Right lung (tissue), 10 donors: ENCODE measurements around the gene ZBTB6. TPM values are rescaled to one million over a fixed set of nuclear protein-coding genes. Genes with fewer than 3 reads are reported as not detected.

Experiments
- DNase-seq, 2 donors: peaks; one replicate each; pipeline ENCODE4 v3.0.0-alpha.2; 2013
- long read RNA-seq, 8 donors: transcript quantifications; one replicate each; lab custom pipeline, GENCODE V29; 2026
- polyA plus RNA-seq, 5 donors: library from polyadenylated mRNA; unstranded; fragments of 120-200 nt; gene quantifications; one replicate each; pipeline versions ENCODE4 v1.2.1 to v1.2.3, GENCODE V29; 2013; ENCODE audit warnings: inconsistent platforms in 1 of 5, low replicate concordance in 1 of 5; ENCODE audit not compliant: insufficient read length in 5 of 5, insufficient read depth in 1 of 5

ZBTB6 gene, protein sequence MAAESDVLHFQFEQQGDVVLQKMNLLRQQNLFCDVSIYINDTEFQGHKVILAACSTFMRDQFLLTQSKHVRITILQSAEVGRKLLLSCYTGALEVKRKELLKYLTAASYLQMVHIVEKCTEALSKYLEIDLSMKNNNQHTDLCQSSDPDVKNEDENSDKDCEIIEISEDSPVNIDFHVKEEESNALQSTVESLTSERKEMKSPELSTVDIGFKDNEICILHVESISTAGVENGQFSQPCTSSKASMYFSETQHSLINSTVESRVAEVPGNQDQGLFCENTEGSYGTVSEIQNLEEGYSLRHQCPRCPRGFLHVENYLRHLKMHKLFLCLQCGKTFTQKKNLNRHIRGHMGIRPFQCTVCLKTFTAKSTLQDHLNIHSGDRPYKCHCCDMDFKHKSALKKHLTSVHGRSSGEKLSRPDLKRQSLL
- 10 to 100 TPM; 11.6 to 19.2 (median 13.8) TPM for polyA plus RNA-seq
- long read RNA-seq, donor 1, full-length matches to known transcripts, result 3 of 3 reads
- long read RNA-seq, donor 1, partial matches to known transcripts, result 0 of 3 reads
- long read RNA-seq, donor 1, other reads (novel, unspliced or antisense), result 0 of 3 reads
- long read RNA-seq, donor 2, full-length matches to known transcripts, result 1 of 1 reads
- long read RNA-seq, donor 2, partial matches to known transcripts, result 0 of 1 reads
- long read RNA-seq, donor 2, other reads (novel, unspliced or antisense), result 0 of 1 reads
- long read RNA-seq, donor 3, full-length matches to known transcripts, result 5 of 5 reads
- long read RNA-seq, donor 3, partial matches to known transcripts, result 0 of 5 reads
- long read RNA-seq, donor 3, other reads (novel, unspliced or antisense), result 0 of 5 reads
- long read RNA-seq, donor 4, result 0 reads
- long read RNA-seq, donor 5, full-length matches to known transcripts, result 4 of 4 reads
- long read RNA-seq, donor 5, partial matches to known transcripts, result 0 of 4 reads
- long read RNA-seq, donor 5, other reads (novel, unspliced or antisense), result 0 of 4 reads
- long read RNA-seq, donor 6, full-length matches to known transcripts, result 3 of 3 reads
- long read RNA-seq, donor 6, partial matches to known transcripts, result 0 of 3 reads
- long read RNA-seq, donor 6, other reads (novel, unspliced or antisense), result 0 of 3 reads
- long read RNA-seq, donor 7, result 0 reads
- long read RNA-seq, donor 8, result 0 reads

DNA sequence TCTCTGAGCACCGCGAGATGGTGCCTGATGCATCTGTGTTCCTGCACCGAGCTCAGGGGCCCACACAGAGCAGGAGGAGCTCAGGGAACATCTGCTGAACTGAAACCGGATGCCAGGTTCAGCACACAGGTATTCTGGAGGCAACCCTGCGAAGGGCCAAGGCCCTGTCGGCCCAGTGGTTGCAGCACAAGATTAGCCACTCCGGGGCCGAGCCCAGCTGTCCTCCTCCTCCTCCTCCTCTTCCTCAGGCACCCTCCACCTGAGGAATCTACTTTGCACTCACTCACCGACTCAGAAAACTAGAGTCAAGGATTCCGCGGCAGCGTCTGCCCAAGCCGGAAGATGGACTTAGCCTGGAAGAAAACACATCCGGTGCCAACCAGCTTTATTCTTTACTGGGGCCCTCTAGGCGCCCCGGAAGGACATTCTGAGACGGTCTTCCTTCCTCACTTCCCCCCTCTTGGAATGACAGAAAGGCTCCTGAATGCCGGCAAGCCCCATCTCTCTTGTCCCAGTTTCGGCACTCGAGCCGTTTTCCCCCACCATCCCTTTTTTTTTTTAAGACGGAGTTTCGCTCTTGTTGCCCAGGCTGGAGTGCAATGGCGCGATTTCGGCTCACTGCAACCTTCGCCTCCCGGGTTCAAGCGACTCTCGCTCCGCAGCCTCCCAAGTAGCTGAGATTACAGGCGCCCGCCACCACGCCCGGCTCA, at the start of gene ZBTB6:
Gene ZBTB6 (minus strand): TSS at position 360 of the 710 bp plus-strand sequence. CDS start 1,251 bp downstream, outside the sequence.
- peak; percentile 73 for DNase-seq

GRCh38 chr9:122961139-122961538, 48.0 kb upstream of the ZBTB6 start:
- DNase-seq, result no peak

DNA sequence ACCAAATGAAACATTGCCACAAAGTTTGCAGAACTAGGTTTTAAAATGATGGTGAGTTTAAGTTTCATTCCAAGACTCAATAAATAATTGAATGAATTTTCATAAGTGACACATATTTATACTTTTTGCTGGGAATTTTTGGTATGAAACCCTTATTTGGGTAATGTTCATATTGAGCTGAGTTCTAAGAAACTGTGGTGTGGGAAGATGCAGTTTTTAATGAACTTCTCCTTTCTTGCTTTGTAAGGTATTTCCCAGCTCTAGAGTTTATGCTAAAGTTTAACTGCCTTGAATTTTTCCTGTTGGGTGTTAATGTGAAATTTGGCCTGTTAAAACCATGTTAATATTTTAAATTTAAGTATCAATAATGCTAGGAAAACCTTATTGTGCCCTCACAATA, 42.8 kb upstream of the ZBTB6 start:
- no peak for DNase-seq

DNA sequence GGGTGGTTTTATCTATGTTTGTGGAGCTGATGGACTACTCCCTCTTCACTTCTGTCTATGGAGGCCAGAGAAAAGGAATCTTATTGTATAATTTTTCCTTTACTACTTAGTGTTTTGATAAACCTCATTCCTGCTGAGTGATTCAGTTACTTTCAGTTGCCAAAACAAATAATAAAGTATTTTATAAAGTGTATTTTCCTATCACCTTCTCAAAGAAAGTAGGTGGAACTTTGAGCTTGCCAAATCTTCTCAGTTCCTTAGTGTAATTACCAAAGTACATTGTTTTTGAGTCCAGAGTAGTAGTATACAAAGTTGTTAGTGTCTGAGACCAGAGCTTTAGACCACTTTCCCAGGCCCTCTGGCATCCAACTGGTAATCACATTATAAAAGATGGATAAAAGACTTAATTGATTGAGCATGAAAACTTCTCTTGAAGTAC, 41.1 kb upstream of the ZBTB6 start:
- DNase-seq, result no peak

GRCh38 chr9:122951056-122951455, 37.9 kb upstream of the ZBTB6 start:
- no peak for DNase-seq

- DNase-seq, result no peak
Measured at GRCh38 chr9:122950263-122950662, 37.1 kb upstream of the ZBTB6 start.

GRCh38 chr9:122949696-122950095, 36.6 kb upstream of the ZBTB6 start:
- peak in 1 of 2 donors; percentile 23 for DNase-seq

- DNase-seq, result no peak
Measured at GRCh38 chr9:122948313-122948712, 35.2 kb upstream of the ZBTB6 start.

DNA sequence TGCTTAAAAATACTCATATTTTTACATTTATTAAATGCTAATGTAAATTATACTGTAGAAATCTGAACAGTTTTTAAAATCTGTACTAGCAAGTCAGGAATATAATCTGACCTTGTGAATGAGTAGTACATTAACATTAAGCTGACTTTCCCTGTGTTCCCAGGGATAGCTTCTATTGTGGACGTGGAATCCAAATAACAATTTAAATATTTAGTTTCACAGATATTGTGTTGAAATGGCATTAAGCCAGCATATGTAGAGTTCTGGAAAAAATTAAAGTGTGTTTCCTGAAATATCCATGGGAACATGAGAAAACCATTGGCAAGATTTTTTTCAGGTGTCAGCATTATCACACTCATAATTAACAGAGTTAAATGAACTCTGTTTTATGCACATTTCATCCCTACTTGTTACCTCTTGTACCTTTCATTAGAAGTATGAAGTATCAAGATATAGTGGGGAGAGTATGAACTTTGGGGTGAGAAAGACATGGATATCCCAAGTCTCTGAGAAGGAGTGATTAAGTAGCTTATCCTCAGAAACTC, 33.4 kb upstream of the ZBTB6 start:
- no peak for DNase-seq

- DNase-seq, result no peak
Measured at GRCh38 chr9:122944960-122945888, 32.1 kb upstream of the ZBTB6 start.

DNA sequence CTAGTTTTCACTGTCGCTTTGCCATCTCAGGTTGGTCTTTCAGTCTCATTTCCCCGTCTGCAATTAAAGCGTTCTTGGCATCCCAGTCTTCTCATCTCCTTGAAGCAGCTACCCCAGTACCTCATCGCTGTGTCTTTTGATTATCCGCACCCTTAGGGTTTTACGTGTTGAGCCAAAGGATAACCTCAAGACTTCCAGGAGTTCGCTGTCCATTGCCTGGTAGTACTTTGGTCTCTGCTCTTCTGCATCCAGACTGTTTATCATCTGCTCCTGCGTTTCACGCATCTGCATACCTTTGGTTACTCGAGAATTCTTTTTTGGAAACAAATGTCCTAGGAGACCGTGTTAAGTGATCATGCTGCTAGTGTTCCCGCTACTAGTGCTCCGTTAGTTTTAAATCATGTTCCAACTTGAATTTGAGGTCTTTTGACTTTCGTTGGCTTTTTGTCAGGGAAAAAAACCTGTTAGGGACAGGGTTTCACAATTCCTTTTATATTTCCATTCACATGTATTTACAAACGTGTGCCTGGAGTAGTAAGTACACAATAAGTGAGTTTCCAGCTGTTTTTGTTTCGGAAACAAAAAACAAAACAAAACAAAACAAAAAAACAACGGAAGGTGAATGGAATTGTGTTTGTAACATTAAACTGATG, 28.6 kb upstream of the ZBTB6 start:
- peak in 1 of 2 donors; percentile 15 for DNase-seq

GRCh38 chr9:122940749-122941581, 27.8 kb upstream of the ZBTB6 start, which contains the start of gene RABGAP1:
Gene RABGAP1, plus strand, starts transcription at chr9:122941020. Its CDS starts 16,040 bp downstream, at chr9:122957060.
- peak; percentile 97 to 98 for DNase-seq

- no peak for DNase-seq
Measured at GRCh38 chr9:122940454-122940748, 27.3 kb upstream of the ZBTB6 start.

GRCh38 chr9:122939601-122940000, 26.5 kb upstream of the ZBTB6 start:
- DNase-seq, result no peak

DNA sequence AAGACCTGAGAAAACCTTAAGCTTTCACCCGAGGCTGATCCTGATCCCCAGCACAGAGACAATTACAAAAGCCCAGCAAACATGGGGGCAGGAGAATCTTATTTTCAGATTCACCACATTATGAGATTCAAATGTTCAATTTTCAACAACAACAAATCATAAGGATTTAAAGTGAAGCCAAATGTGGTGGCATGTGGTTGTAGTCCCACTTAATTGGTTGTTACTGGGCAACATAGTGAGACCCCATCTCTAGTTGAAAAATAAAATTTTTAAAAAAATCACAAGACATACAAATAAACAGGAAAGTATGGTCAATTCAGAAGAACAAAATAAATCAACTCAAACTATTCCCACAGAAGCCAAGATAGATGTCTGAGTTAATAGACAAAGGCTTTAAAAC, 23.8 kb upstream of the ZBTB6 start:
- DNase-seq, result no peak

DNA sequence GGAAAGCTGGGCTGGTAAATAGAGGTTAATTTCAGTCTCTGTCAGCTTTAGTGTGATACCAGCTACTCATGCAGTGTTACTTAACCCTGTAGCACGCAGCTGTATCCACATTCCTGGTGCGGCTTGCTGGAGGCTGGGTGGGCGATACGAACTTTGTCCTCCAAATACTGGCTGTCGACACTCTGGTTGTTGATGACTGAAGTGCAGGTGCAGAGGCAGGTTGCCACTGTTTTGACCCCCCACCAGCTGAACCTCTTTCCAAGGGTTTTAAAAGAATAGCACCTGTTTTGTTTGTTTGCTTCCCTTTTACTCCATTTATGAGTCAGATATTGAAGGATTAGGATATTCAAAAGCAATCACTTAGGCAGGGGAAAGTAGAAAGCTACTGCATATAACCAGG, 23.3 kb upstream of the ZBTB6 start:
- no peak for DNase-seq

GRCh38 chr9:122931226-122932121, 18.4 kb upstream of the ZBTB6 start, which contains the start of gene ZBTB26:
Gene ZBTB26, minus strand, starts transcription at chr9:122931512. Its CDS starts 11,578 bp downstream, at chr9:122919934.
- peak; percentile 90 for DNase-seq
